ENCODE results near the gene FXYD6.
"Not testable (repeated sequence)": the region's sequence is repeated elsewhere in the genome, so short reads cannot be mapped to it uniquely, and the experiment has no call there.

The FXYD6 gene, protein sequence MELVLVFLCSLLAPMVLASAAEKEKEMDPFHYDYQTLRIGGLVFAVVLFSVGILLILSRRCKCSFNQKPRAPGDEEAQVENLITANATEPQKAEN

DNA sequence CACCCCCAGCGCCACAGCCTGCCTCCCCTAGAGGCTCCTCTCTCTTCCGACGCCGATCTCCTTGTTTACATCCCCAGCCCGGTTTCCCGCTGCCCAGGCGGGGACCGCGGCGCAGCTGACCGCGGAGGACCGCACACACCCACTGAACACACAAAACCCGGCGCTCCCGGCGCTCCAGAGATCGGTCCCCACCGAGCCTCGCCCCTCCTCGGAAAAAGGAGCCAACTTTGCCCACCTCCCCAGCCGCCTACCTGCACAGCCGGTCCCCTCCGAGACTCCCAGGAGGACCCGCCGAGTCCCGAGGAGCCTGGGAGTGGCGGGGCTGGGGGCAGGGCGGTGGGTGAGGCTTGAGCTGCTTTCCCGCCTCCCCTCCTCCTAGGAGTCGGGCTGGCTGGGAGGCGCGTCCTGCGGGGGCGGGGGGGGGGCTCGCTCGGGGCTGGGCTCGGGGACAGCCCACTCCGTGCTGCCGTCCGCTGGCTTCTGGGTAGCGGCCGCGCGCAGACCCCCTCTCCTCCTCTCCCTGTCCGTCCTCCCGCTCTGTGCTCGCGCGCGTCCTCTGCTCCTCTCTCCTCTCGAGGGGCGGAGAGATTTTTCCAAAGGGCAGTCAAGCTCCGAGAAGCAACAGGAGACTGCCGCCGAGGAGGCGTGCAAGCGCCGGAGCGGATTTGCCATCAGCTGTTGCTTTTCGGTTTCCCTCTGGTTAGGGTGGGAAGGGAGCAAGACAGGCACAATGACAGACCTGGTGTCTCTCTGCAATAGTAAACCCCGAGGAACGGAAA, at the start of gene FXYD6:
FXYD6 (minus strand) TSS at position 318 of the 779 bp plus-strand sequence. CDS start 33,882 bp downstream, outside the sequence.
- H3K9ac ChIP-seq (ENCODE audit: low read depth, low read length) = peak within 1 kb of the TSS; percentile 17
- H3K4me1 ChIP-seq (ENCODE audit: control insufficient read depth, insufficient read depth, low read length) = peaks cover 22% of the 10 kb centered on the region
- no peaks in the 10 kb centered on the region for H3K36me3 ChIP-seq (ENCODE audit: control insufficient read depth, insufficient read depth, low read length)
- peak within 1 kb of the TSS; percentile 68 for H3K4me3 ChIP-seq (ENCODE audit: low read depth, low read length)
- no peak within 1 kb of the TSS for H3K27ac ChIP-seq (ENCODE audit: low read depth, low read length)
- H3K27me3 ChIP-seq (ENCODE audit: control insufficient read depth, insufficient read depth, low read length) = peaks cover 42% of the 10 kb centered on the region
- no peaks in the 10 kb centered on the region for H3K9me3 ChIP-seq (ENCODE audit: control insufficient read depth, insufficient read depth, low read length)

DNA sequence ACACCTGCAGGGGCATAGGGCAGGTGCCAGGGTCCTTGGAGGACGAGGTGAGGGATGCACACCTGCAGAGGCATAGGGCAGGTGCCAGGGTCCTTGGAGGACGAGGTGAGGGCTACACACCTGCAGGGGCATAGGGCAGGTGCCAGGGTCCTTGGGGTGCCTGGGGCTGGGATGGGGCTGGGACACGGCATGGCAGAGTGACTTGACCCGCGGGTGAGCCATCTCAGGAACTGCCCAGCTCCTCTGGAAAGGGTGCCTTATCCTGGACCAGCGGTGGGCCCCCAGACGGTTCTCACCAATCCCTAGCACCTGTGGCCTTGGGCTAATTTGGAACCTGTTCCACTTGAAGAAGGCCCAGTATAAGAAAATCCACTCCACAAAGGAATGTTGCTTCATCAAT, 49.7 kb upstream of the FXYD6 start:
- not testable (repeated sequence) for H3K27me3 ChIP-seq (ENCODE audit: control insufficient read depth, insufficient read depth, low read length); H3K9me3 ChIP-seq (ENCODE audit: control insufficient read depth, insufficient read depth, low read length); H3K27ac ChIP-seq (ENCODE audit: low read depth, low read length); H3K4me3 ChIP-seq (ENCODE audit: low read depth, low read length); H3K36me3 ChIP-seq (ENCODE audit: control insufficient read depth, insufficient read depth, low read length); H3K9ac ChIP-seq (ENCODE audit: low read depth, low read length)
- H3K4me1 ChIP-seq (ENCODE audit: control insufficient read depth, insufficient read depth, low read length) = peaks cover 12% of the 10 kb centered on the region

DNA sequence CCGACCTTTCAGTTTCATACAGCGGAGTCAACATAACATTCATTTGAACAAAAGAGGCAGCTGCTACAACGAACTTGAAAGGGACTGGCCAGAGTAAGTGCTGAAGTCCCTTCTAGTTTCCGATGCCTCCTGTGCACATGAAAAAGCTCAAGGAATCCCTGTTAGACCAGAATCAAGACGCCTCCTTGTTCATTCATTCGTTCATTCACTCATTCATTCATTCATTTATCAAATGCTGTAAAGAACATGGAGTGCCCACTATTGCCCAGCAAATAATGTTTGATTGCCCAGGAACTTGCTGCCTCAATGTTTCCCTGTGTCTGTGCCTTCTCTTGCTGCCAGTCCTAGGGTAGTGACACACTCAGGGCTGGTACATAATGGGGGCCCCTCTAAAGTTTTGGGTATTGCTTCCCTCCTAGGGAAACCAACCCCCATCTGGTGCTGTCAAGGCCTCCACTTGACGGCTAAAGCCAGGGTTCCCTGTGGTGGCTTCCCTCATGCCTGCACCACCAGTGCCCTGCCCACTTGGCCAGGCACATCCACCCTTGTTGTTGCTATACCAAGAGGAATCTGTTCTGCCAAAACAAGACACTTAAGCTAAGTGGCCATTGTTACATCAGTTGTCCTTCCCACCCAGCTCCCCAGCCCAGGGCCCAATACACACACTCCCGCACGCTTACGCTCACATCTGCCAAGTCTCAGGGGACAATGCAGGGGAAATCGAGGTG, 48.9 kb upstream of the FXYD6 start:
- Histone ChIP-seq H3K4me1 (ENCODE audit: control insufficient read depth, insufficient read depth, low read length) (peaks cover 12% of the 10 kb centered on the region), H3K27me3 (ENCODE audit: control insufficient read depth, insufficient read depth, low read length) (no peaks in the 10 kb centered on the region), H3K36me3 (ENCODE audit: control insufficient read depth, insufficient read depth, low read length) (no peaks in the 10 kb centered on the region), H3K9me3 (ENCODE audit: control insufficient read depth, insufficient read depth, low read length) (no peaks in the 10 kb centered on the region), H3K9ac (ENCODE audit: low read depth, low read length) (no peak overlapping the region), H3K4me3 (ENCODE audit: low read depth, low read length) (no peak overlapping the region), H3K27ac (ENCODE audit: low read depth, low read length) (no peak overlapping the region)

DNA sequence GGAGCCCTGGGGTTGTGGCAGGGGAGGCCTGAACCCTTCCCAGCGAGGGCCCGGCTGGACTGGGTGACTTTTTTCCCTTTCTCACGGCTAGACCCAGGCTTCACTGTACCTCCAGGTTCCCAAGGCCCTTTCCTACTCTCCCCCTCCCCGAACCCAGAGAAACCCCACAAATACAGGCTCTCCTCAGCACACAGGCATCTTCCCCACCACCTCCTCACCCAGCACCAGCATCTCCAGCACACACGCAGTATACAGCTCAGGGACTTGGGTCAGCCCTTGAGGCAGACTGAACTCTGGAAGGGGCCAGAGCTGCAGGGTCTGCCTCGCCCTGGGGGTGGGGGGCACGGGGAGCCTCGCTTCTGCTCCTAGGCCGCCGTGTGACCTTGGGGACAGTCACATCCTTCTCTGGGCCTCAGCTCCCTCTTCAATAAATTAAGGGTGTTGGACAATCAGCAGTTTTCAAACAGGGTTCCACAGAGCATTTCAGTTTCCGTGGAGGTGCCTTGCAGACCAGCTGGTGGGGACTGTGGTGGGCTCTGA, 48.2 kb upstream of the FXYD6 start:
- Histone ChIP-seq H3K36me3 (ENCODE audit: control insufficient read depth, insufficient read depth, low read length) (no peaks in the 10 kb centered on the region), H3K27me3 (ENCODE audit: control insufficient read depth, insufficient read depth, low read length) (no peaks in the 10 kb centered on the region)

DNA sequence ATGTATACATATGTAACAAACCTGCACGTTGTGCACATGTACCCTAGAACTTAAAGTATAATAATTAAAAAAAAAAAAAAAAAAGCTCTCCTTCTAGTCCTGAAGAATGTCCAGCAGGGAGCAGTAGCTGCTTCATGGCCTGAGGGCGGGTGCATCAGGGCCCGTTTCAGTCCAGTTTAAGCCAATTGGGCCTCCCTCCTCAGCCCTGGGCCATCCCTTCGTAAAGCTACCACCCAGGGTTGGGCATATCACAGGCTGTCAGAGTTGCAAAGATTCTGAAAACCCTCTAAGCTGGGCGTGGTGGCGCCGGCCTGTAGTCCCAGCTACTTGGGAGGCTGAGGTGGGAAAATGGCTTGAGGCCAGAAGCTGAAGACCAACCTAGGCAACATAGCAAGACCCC, 47.3 kb upstream of the FXYD6 start:
- Histone ChIP-seq H3K9ac (ENCODE audit: low read depth, low read length) (no peak overlapping the region), H3K36me3 (ENCODE audit: control insufficient read depth, insufficient read depth, low read length) (no peaks in the 10 kb centered on the region), H3K27me3 (ENCODE audit: control insufficient read depth, insufficient read depth, low read length) (no peaks in the 10 kb centered on the region), H3K27ac (ENCODE audit: low read depth, low read length) (no peak overlapping the region), H3K4me1 (ENCODE audit: control insufficient read depth, insufficient read depth, low read length) (0 out of 2 replicates have a peak, but pooled peaks cover 2% of the 10 kb centered on the region), H3K4me3 (ENCODE audit: low read depth, low read length) (no peak overlapping the region), H3K9me3 (ENCODE audit: control insufficient read depth, insufficient read depth, low read length) (no peaks in the 10 kb centered on the region)

More for the DNA sequence above, 48.2 kb upstream of the FXYD6 start:
- Histone ChIP-seq H3K9me3 (ENCODE audit: control insufficient read depth, insufficient read depth, low read length) (no peaks in the 10 kb centered on the region), H3K4me3 (ENCODE audit: low read depth, low read length) (no peak overlapping the region), H3K4me1 (ENCODE audit: control insufficient read depth, insufficient read depth, low read length) (peaks cover 10% of the 10 kb centered on the region), H3K9ac (ENCODE audit: low read depth, low read length) (no peak overlapping the region), H3K27ac (ENCODE audit: low read depth, low read length) (no peak overlapping the region)

DNA sequence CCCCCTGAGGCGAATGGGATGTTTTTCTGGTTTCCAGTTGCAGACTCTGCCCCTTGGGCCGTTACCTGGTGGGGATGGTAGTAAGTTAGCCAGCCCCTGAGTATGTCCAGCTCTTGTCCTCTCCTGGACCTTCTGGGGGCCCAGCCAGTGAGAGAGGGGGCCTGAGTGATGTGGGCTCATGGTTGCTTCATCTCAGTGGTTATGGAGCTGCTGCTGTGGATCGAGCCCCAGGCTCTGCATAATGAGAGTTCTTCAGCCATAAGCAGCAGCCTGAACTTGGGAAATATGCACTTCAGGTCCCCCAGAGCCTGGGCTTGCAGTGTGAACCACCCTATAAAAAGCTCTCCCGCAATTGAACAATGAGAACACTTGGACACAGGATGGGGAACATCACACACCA, 46.8 kb upstream of the FXYD6 start:
- H3K27ac ChIP-seq (ENCODE audit: low read depth, low read length) = no peak overlapping the region
- no peaks in the 10 kb centered on the region for H3K9me3 ChIP-seq (ENCODE audit: control insufficient read depth, insufficient read depth, low read length)
- no peaks in the 10 kb centered on the region for H3K4me1 ChIP-seq (ENCODE audit: control insufficient read depth, insufficient read depth, low read length)
- no peaks in the 10 kb centered on the region for H3K36me3 ChIP-seq (ENCODE audit: control insufficient read depth, insufficient read depth, low read length)
- no peak overlapping the region for H3K4me3 ChIP-seq (ENCODE audit: low read depth, low read length)
- no peak overlapping the region for H3K9ac ChIP-seq (ENCODE audit: low read depth, low read length)
- H3K27me3 ChIP-seq (ENCODE audit: control insufficient read depth, insufficient read depth, low read length) = no peaks in the 10 kb centered on the region

DNA sequence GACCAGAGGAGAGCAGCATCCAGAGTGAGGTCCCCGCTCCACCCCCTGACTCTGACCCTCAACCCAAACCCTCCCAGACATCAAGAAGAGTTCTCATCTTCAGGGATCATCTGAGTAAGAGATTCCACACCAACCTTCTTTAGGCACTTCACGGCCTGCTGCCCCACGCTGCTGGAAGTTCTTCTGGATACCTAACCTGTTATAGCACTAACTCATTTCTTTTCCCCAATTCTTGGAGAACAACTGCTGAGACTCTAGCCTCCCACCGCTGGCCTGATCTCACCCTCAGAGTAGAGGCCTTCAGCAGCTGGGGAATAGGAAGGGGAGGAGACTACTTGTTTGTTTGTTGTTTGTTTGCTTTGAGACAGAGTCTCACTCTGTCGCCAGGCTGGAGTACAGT, 45.4 kb upstream of the FXYD6 start:
- Histone ChIP-seq H3K9me3 (ENCODE audit: control insufficient read depth, insufficient read depth, low read length) (no peaks in the 10 kb centered on the region), H3K4me3 (ENCODE audit: low read depth, low read length) (no peak overlapping the region), H3K27ac (ENCODE audit: low read depth, low read length) (no peak overlapping the region), H3K9ac (ENCODE audit: low read depth, low read length) (no peak overlapping the region), H3K36me3 (ENCODE audit: control insufficient read depth, insufficient read depth, low read length) (no peaks in the 10 kb centered on the region), H3K4me1 (ENCODE audit: control insufficient read depth, insufficient read depth, low read length) (no peaks in the 10 kb centered on the region), H3K27me3 (ENCODE audit: control insufficient read depth, insufficient read depth, low read length) (no peaks in the 10 kb centered on the region)

DNA sequence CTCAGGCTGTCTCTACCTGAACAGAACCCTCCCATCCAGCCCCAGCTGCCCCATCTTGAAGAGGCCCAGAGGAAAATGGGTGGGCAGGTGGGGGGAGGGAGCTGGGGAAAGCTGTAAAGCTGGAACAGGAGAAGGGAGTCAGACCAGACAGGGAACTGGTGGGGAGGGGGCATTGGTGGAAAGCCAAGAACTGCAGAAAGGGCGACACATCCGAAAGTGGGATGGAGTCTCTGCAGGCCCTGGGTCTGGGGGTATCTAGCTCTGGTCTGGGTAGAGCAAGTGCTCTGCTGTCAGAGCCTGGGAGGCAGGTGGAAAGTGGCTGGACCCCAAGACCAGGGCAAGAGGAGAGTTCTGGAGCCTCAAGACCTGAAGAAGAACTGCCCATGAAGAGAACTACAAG, 45.0 kb upstream of the FXYD6 start:
- H3K27me3 ChIP-seq (ENCODE audit: control insufficient read depth, insufficient read depth, low read length) = no peaks in the 10 kb centered on the region
- H3K9me3 ChIP-seq (ENCODE audit: control insufficient read depth, insufficient read depth, low read length) = no peaks in the 10 kb centered on the region

DNA sequence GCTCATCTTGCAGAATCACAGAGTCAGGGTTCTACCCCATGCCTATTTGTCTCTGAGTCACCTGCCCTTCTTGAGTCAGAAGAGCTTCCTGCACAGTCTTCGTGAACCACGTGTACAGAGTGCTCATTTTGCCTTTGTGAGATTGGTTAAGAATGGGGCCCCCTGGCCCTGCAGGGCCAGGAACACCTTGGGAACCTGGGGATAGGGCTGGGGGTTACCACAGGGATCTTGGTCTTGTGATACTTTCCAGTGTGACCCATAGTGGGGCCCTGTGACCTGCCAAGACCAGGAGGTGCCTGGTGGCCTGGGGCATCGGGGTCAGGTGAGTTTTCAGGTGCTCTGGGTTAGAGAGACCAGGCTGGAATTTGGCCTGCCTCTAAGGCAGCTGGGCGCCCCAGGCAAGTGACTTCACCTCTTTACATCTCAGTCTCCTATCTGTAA, 43.3 kb upstream of the FXYD6 start:
- Histone ChIP-seq H3K36me3 (ENCODE audit: control insufficient read depth, insufficient read depth, low read length) (no peaks in the 10 kb centered on the region), H3K4me3 (ENCODE audit: low read depth, low read length) (no peak overlapping the region), H3K9me3 (ENCODE audit: control insufficient read depth, insufficient read depth, low read length) (no peaks in the 10 kb centered on the region), H3K27me3 (ENCODE audit: control insufficient read depth, insufficient read depth, low read length) (no peaks in the 10 kb centered on the region), H3K9ac (ENCODE audit: low read depth, low read length) (no peak overlapping the region), H3K27ac (ENCODE audit: low read depth, low read length) (no peak overlapping the region), H3K4me1 (ENCODE audit: control insufficient read depth, insufficient read depth, low read length) (no peaks in the 10 kb centered on the region)

More for the DNA sequence above, 45.0 kb upstream of the FXYD6 start:
- H3K27ac ChIP-seq (ENCODE audit: low read depth, low read length) = no peak overlapping the region
- H3K9ac ChIP-seq (ENCODE audit: low read depth, low read length) = no peak overlapping the region
- no peak overlapping the region for H3K4me3 ChIP-seq (ENCODE audit: low read depth, low read length)
- no peaks in the 10 kb centered on the region for H3K4me1 ChIP-seq (ENCODE audit: control insufficient read depth, insufficient read depth, low read length)
- H3K36me3 ChIP-seq (ENCODE audit: control insufficient read depth, insufficient read depth, low read length) = no peaks in the 10 kb centered on the region

DNA sequence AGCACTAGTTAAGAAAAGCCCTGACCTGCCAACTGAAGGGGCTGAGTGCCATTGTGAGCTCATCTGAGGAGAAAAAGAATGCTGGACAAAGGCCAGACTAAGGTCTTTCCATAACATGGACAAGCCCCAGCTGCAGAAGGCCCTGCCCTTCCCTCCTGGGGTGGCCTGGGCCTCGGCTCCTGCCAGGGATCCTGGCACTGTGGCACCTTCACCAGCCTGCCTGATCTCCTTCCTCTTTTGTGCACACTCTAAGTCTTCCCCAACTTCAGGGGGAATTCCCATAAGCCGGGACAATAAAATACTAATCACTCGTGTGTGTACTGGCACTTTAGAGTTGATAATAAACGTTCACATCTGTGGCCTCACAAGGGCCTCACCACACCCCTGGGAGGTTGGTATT, 42.9 kb upstream of the FXYD6 start:
- no peak overlapping the region for H3K27ac ChIP-seq (ENCODE audit: low read depth, low read length)
- H3K9ac ChIP-seq (ENCODE audit: low read depth, low read length) = no peak overlapping the region
- H3K4me3 ChIP-seq (ENCODE audit: low read depth, low read length) = no peak overlapping the region
- H3K27me3 ChIP-seq (ENCODE audit: control insufficient read depth, insufficient read depth, low read length) = no peaks in the 10 kb centered on the region
- H3K36me3 ChIP-seq (ENCODE audit: control insufficient read depth, insufficient read depth, low read length) = no peaks in the 10 kb centered on the region
- no peaks in the 10 kb centered on the region for H3K4me1 ChIP-seq (ENCODE audit: control insufficient read depth, insufficient read depth, low read length)
- no peaks in the 10 kb centered on the region for H3K9me3 ChIP-seq (ENCODE audit: control insufficient read depth, insufficient read depth, low read length)
